Mesothelial cell of epicardium (in vitro differentiated cells): Measurements from ENCODE around the gene VRK3. TPM values are rescaled to one million over a fixed set of nuclear protein-coding genes. Genes with fewer than 3 reads are reported as not detected.
A peak's percentile ranks its signal among the peaks of the same experiment; 100 is the strongest.

Source experiments
- DNase-seq, 2 experiments: peaks; one replicate each; pipeline ENCODE4 v3.0.0; 2021; ENCODE audit warnings: low spot score in 2 of 2; ENCODE audit not compliant: unreplicated experiment in 2 of 2
- H3K27ac Mint-ChIP-seq: 2 replicates; pipeline ENCODE4 v1.8.0; 2021; ENCODE audit warnings: mixed read lengths
- H3K27me3 Mint-ChIP-seq: 2 replicates; pipeline ENCODE4 v1.8.0; 2021; ENCODE audit warnings: low read depth, mixed read lengths
- H3K36me3 Mint-ChIP-seq: 2 replicates; pipeline ENCODE4 v1.8.0; 2021; ENCODE audit warnings: mixed read lengths
- H3K4me1 Mint-ChIP-seq: 2 replicates; pipeline ENCODE4 v1.8.0; 2021; ENCODE audit warnings: mixed read lengths
- H3K4me3 Mint-ChIP-seq: 2 replicates; pipeline ENCODE4 v1.8.0; 2021; ENCODE audit warnings: mild to moderate bottlenecking, moderate library complexity, mixed read lengths
- H3K9me3 Mint-ChIP-seq: 2 replicates; pipeline ENCODE4 v1.8.0; 2021; ENCODE audit warnings: mixed read lengths
- CTCF ChIP-seq: fragments of 200-600 bp; sonication (generic); IDR thresholded peaks from one replicate; pipeline ENCODE4 v1.5.0; 2021; ENCODE audit warnings: antibody characterized with exemption; ENCODE audit not compliant: unreplicated experiment
- total RNA-seq: library from RNA; stranded (reverse); gene quantifications from 3 replicates; pipeline ENCODE4 v1.2.1, GENCODE V29; 2021

VRK3 gene
- total RNA-seq, 1 donor from 2014 or later, result 40.1 TPM

GRCh38 chr19:49931293-49932040 lies 93.7 kb downstream of the VRK3 start:
- peaks cover 5% of the 10 kb centered on the region for H3K27me3 Mint-ChIP-seq
- peaks cover 22% of the 10 kb centered on the region for H3K4me1 Mint-ChIP-seq
- no peak for DNase-seq
- H3K27ac Mint-ChIP-seq, result no peak overlapping the region
- peaks cover 22% of the 10 kb centered on the region for H3K36me3 Mint-ChIP-seq
- H3K9me3 Mint-ChIP-seq, result no peaks in the 10 kb centered on the region
- no peak overlapping the region for H3K4me3 Mint-ChIP-seq
- no peak for TF ChIP-seq CTCF

- DNase-seq, result no peak
- H3K9me3 Mint-ChIP-seq, result no peaks in the 10 kb centered on the region
- H3K27ac Mint-ChIP-seq, result peak overlapping the region; percentile 99
Observed at GRCh38 chr19:49930483-49931011, 94.6 kb downstream of the VRK3 start.

GRCh38 chr19:49929611-49930482 lies 95.3 kb downstream of the VRK3 start:
- peaks cover 22% of the 10 kb centered on the region for H3K4me1 Mint-ChIP-seq
- TF ChIP-seq CTCF, result no peak
- H3K27me3 Mint-ChIP-seq, result no peaks in the 10 kb centered on the region
- H3K9me3 Mint-ChIP-seq, result no peaks in the 10 kb centered on the region
- peaks cover 28% of the 10 kb centered on the region for H3K36me3 Mint-ChIP-seq
- DNase-seq, result peak; percentile 86 to 90
- H3K4me3 Mint-ChIP-seq, result peak overlapping the region; percentile 88
- H3K27ac Mint-ChIP-seq, result peak overlapping the region; percentile 99

More at GRCh38 chr19:49930483-49931011, 94.6 kb downstream of the VRK3 start:
- Mint-ChIP-seq H3K36me3 (peaks cover 25% of the 10 kb centered on the region), H3K27me3 (no peaks in the 10 kb centered on the region), H3K4me3 (peak overlapping the region; percentile 88), H3K4me1 (peaks cover 22% of the 10 kb centered on the region)
- TF ChIP-seq CTCF, result no peak

GRCh38 chr19:49929121-49929610 lies 96.0 kb downstream of the VRK3 start, which contains the start of the genes ATF5 and NUP62:
ATF5 (plus strand) TSS chr19:49929205; CDS start chr19:49930851, 1,646 bp downstream.
NUP62 (minus strand) TSS chr19:49929504; CDS start chr19:49909807, 19,697 bp downstream.
- Mint-ChIP-seq H3K36me3 (peaks cover 28% of the 10 kb centered on the region), H3K27me3 (no peaks in the 10 kb centered on the region), H3K9me3 (no peaks in the 10 kb centered on the region), H3K4me3 (peak within 1 kb of the TSS; percentile 88), H3K4me1 (peaks cover 22% of the 10 kb centered on the region), H3K27ac (peak within 1 kb of the TSS; percentile 99)
- no peak for TF ChIP-seq CTCF
- peak; percentile 94 to 96 for DNase-seq

- TF ChIP-seq CTCF, result no peak
- Mint-ChIP-seq H3K27ac (peak overlapping the region; percentile 98), H3K9me3 (no peaks in the 10 kb centered on the region), H3K4me1 (peaks cover 22% of the 10 kb centered on the region), H3K36me3 (peaks cover 24% of the 10 kb centered on the region), H3K4me3 (peak overlapping the region; percentile 88), H3K27me3 (no peaks in the 10 kb centered on the region)
- no peak for DNase-seq
Observed at GRCh38 chr19:49927526-49928264, 97.5 kb downstream of the VRK3 start.
